ENCODE results near the gene UBE2N.

GRCh38 chr12:93449277-93449676 lies 7.5 kb upstream of the UBE2N start:
- no peak for TF ChIP-seq POLR2AphosphoS5 (IDR thresholded peaks at IDR 0.05; ENCODE audit: borderline replicate concordance, low read depth, low read length)
- no peak for TF ChIP-seq EZH2 (IDR thresholded peaks at IDR 0.05)
- TF ChIP-seq FOXP2 (optimal IDR thresholded peaks at IDR 0.05; ENCODE audit: control extremely low read depth, extremely low read length, insufficient read depth): no peak

Data from SK-N-MC (cell line).